ENCODE results near the gene UBE2H.
"Not testable (repeated sequence)": the region's sequence is repeated elsewhere in the genome, so short reads cannot be mapped to it uniquely, and the experiment has no call there.

The UBE2H gene

GRCh38 chr7:129836983-129837382 lies 115.8 kb downstream of the UBE2H start:
- Histone ChIP-seq H3K14ac (ENCODE audit: low read length in 2 of 2) (no peak overlapping the region), H2BK12ac (ENCODE audit: low read length in 2 of 2) (no peak overlapping the region), H2AFZ (ENCODE audit: low read depth, low read length) (no peak overlapping the region), H2AK5ac (ENCODE audit: low read length, severe bottlenecking) (peak overlapping the region; percentile 2), H3K4me1 (ENCODE audit: control insufficient read depth, insufficient read depth, low read depth, low read length) (peaks cover 15% of the 10 kb centered on the region), H3K18ac (ENCODE audit: low read depth in 1 of 2, low read length in 2 of 2) (no peak overlapping the region), H3K9ac (ENCODE audit: low read length) (no peak overlapping the region), H3K36me3 (ENCODE audit: control insufficient read depth in 1 of 2, insufficient read depth in 2 of 2, low read depth in 1 of 2, low read length in 2 of 2) (peaks cover 15 to 68% of the 10 kb centered on the region in 2 experiments), H3K23ac (ENCODE audit: low read length in 2 of 2) (no peak overlapping the region), H2BK15ac (ENCODE audit: low read depth, poor library complexity, severe bottlenecking) (no peak overlapping the region), H3K27ac (ENCODE audit: low read length, poor library complexity, severe bottlenecking) (no peak overlapping the region), H3K27me3 (ENCODE audit: control insufficient read depth in 1 of 2, insufficient read depth in 1 of 2, low read length in 2 of 2) (no peaks in the 10 kb centered on the region), H3K79me1 (replicated peaks; ENCODE audit: low read length, poor library complexity, severe bottlenecking) (peaks cover 24% of the 10 kb centered on the region), H3K4me3 (ENCODE audit: insufficient read depth in 1 of 2, low read depth in 1 of 2, low read length in 2 of 2) (no peak overlapping the region), H2BK120ac (ENCODE audit: low read depth, low read length) (no peak overlapping the region), H4K91ac (ENCODE audit: low read length) (no peak overlapping the region), H2BK5ac (ENCODE audit: low read depth, low read length, poor library complexity, severe bottlenecking) (no peak overlapping the region), H4K8ac (ENCODE audit: low read length) (no peak overlapping the region), H3K4ac (ENCODE audit: low read depth in 1 of 2, low read length in 2 of 2) (no peak overlapping the region), H3K4me2 (ENCODE audit: low read length, poor library complexity, severe bottlenecking) (no peak overlapping the region), H3K9me3 (ENCODE audit: control insufficient read depth, low read length) (no peaks in the 10 kb centered on the region)
- 96% methylated on average over 2 of the region's 3 CpGs for WGBS
- DNase-seq: no peak

- Histone ChIP-seq H3K9me3 (ENCODE audit: control insufficient read depth, low read length) (no peaks in the 10 kb centered on the region), H3K14ac (ENCODE audit: low read length in 2 of 2) (no peak overlapping the region), H3K4me3 (ENCODE audit: insufficient read depth in 1 of 2, low read depth in 1 of 2, low read length in 2 of 2) (no peak overlapping the region), H4K91ac (ENCODE audit: low read length) (no peak overlapping the region), H3K4me1 (ENCODE audit: control insufficient read depth, insufficient read depth, low read depth, low read length) (peaks cover 18% of the 10 kb centered on the region), H3K27ac (ENCODE audit: low read length, poor library complexity, severe bottlenecking) (peak overlapping the region; percentile 28), H3K4ac (ENCODE audit: low read depth in 1 of 2, low read length in 2 of 2) (no peak overlapping the region), H2AFZ (ENCODE audit: low read depth, low read length) (no peak overlapping the region), H2BK120ac (ENCODE audit: low read depth, low read length) (no peak overlapping the region), H3K27me3 (ENCODE audit: control insufficient read depth in 1 of 2, insufficient read depth in 1 of 2, low read length in 2 of 2) (no peaks in the 10 kb centered on the region), H3K18ac (ENCODE audit: low read depth in 1 of 2, low read length in 2 of 2) (no peak overlapping the region), H3K4me2 (ENCODE audit: low read length, poor library complexity, severe bottlenecking) (no peak overlapping the region), H2BK15ac (ENCODE audit: low read depth, poor library complexity, severe bottlenecking) (no peak overlapping the region), H2AK5ac (ENCODE audit: low read length, severe bottlenecking) (peak overlapping the region; percentile 22), H3K79me1 (replicated peaks; ENCODE audit: low read length, poor library complexity, severe bottlenecking) (peaks cover 22% of the 10 kb centered on the region), H2BK5ac (ENCODE audit: low read depth, low read length, poor library complexity, severe bottlenecking) (no peak overlapping the region), H3K36me3 (ENCODE audit: control insufficient read depth in 1 of 2, insufficient read depth in 2 of 2, low read depth in 1 of 2, low read length in 2 of 2) (peaks cover 19 to 73% of the 10 kb centered on the region in 2 experiments), H3K23ac (ENCODE audit: low read length in 2 of 2) (no peak overlapping the region), H4K8ac (ENCODE audit: low read length) (no peak overlapping the region), H2BK12ac (ENCODE audit: low read length in 2 of 2) (no peak overlapping the region), H3K9ac (ENCODE audit: low read length) (no peak overlapping the region)
- WGBS: 94% methylated on average over 6 of the region's 6 CpGs
- DNase-seq: no peak
These were observed 117.2 kb downstream of the UBE2H start for GRCh38 chr7:129835569-129835968.

- H3K14ac ChIP-seq (ENCODE audit: low read length in 2 of 2); H3K4ac ChIP-seq (ENCODE audit: low read depth in 1 of 2, low read length in 2 of 2); H2BK15ac ChIP-seq (ENCODE audit: low read depth, poor library complexity, severe bottlenecking); H2BK5ac ChIP-seq (ENCODE audit: low read depth, low read length, poor library complexity, severe bottlenecking); H3K23ac ChIP-seq (ENCODE audit: low read length in 2 of 2); H3K27me3 ChIP-seq (ENCODE audit: control insufficient read depth in 1 of 2, insufficient read depth in 1 of 2, low read length in 2 of 2); H4K8ac ChIP-seq (ENCODE audit: low read length); H2BK12ac ChIP-seq (ENCODE audit: low read length in 2 of 2); H3K18ac ChIP-seq (ENCODE audit: low read depth in 1 of 2, low read length in 2 of 2); H3K4me3 ChIP-seq (ENCODE audit: insufficient read depth in 1 of 2, low read depth in 1 of 2, low read length in 2 of 2); H3K4me2 ChIP-seq (ENCODE audit: low read length, poor library complexity, severe bottlenecking); H2AFZ ChIP-seq (ENCODE audit: low read depth, low read length); DNase-seq; H4K91ac ChIP-seq (ENCODE audit: low read length); H3K9ac ChIP-seq (ENCODE audit: low read length); H2AK5ac ChIP-seq (ENCODE audit: low read length, severe bottlenecking); H2BK120ac ChIP-seq (ENCODE audit: low read depth, low read length); H3K9me3 ChIP-seq (ENCODE audit: control insufficient read depth, low read length): not testable (repeated sequence)
- H3K4me1 ChIP-seq (ENCODE audit: control insufficient read depth, insufficient read depth, low read depth, low read length): peaks cover 34% of the 10 kb centered on the region
- 84% methylated on average over 5 of the region's 6 CpGs for whole genome bisulfite sequencing
- peaks cover 20% of the 10 kb centered on the region for H3K79me1 ChIP-seq (replicated peaks; ENCODE audit: low read length, poor library complexity, severe bottlenecking)
- peak overlapping the region; percentile 61 for H3K27ac ChIP-seq (ENCODE audit: low read length, poor library complexity, severe bottlenecking)
- peaks cover 35 to 63% of the 10 kb centered on the region in 2 experiments for H3K36me3 ChIP-seq (ENCODE audit: control insufficient read depth in 1 of 2, insufficient read depth in 2 of 2, low read depth in 1 of 2, low read length in 2 of 2)
These were observed 119.4 kb downstream of the UBE2H start for GRCh38 chr7:129833353-129833752.

DNA sequence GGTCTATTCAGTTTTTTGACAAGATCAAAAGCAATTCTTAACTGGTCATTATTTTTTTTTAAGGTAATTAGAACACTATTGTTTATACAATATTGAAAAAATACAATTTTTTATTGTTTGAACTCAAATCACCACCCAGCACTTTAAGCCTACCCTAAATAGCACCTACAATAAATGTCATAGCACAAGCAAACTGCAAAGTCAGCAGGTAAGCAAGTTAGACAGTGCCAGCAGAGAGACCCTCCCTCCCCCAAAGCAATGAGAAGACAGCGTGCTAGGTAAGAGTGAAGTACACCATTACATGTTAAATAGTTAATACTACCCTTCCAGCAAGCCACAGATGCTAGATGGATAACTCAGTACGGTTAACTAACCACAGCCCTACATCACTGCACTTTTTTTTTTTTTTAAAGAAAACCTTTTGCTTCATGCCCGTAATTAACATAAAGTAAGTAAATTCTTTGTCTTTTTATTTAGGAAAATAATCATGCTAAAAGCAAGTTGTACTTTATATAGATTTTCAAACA lies 120.0 kb downstream of the UBE2H start:
- no peak overlapping the region for H3K9ac ChIP-seq (ENCODE audit: low read length)
- no peak overlapping the region for H3K14ac ChIP-seq (ENCODE audit: low read length in 2 of 2)
- H4K8ac ChIP-seq (ENCODE audit: low read length): no peak overlapping the region
- no peak overlapping the region for H2BK120ac ChIP-seq (ENCODE audit: low read depth, low read length)
- no peak overlapping the region for H3K18ac ChIP-seq (ENCODE audit: low read depth in 1 of 2, low read length in 2 of 2)
- peaks cover 35% of the 10 kb centered on the region for H3K4me1 ChIP-seq (ENCODE audit: control insufficient read depth, insufficient read depth, low read depth, low read length)
- no peak overlapping the region for H2BK15ac ChIP-seq (ENCODE audit: low read depth, poor library complexity, severe bottlenecking)
- H4K91ac ChIP-seq (ENCODE audit: low read length): no peak overlapping the region
- H3K27me3 ChIP-seq (ENCODE audit: control insufficient read depth in 1 of 2, insufficient read depth in 1 of 2, low read length in 2 of 2): no peaks in the 10 kb centered on the region
- no peaks in the 10 kb centered on the region for H3K9me3 ChIP-seq (ENCODE audit: control insufficient read depth, low read length)
- H3K79me1 ChIP-seq (replicated peaks; ENCODE audit: low read length, poor library complexity, severe bottlenecking): peaks cover 22% of the 10 kb centered on the region
- peak overlapping the region; percentile 99 for H2AK5ac ChIP-seq (ENCODE audit: low read length, severe bottlenecking)
- peak overlapping the region; percentile 66 for H2BK5ac ChIP-seq (ENCODE audit: low read depth, low read length, poor library complexity, severe bottlenecking)
- no peak overlapping the region for H2AFZ ChIP-seq (ENCODE audit: low read depth, low read length)
- no peak overlapping the region for H2BK12ac ChIP-seq (ENCODE audit: low read length in 2 of 2)
- DNase-seq: no peak
- H3K36me3 ChIP-seq (ENCODE audit: control insufficient read depth in 1 of 2, insufficient read depth in 2 of 2, low read depth in 1 of 2, low read length in 2 of 2): peaks cover 39 to 57% of the 10 kb centered on the region in 2 experiments
- H3K27ac ChIP-seq (ENCODE audit: low read length, poor library complexity, severe bottlenecking): peak overlapping the region; percentile 100
- H3K4ac ChIP-seq (ENCODE audit: low read depth in 1 of 2, low read length in 2 of 2): no peak overlapping the region
- no peak overlapping the region for H3K23ac ChIP-seq (ENCODE audit: low read length in 2 of 2)
- H3K4me2 ChIP-seq (ENCODE audit: low read length, poor library complexity, severe bottlenecking): no peak overlapping the region
- WGBS: 85% methylated on average over 1 of the region's 3 CpGs
- H3K4me3 ChIP-seq (ENCODE audit: insufficient read depth in 1 of 2, low read depth in 1 of 2, low read length in 2 of 2): no peak overlapping the region

Data from mesenchymal stem cell (in vitro differentiated cells and primary cell).